ENCODE data around the gene ATAD3C.
"Not testable (repeated sequence)": the region's sequence is repeated elsewhere in the genome, so short reads cannot be mapped to it uniquely, and the experiment has no call there.

Gene ATAD3C

DNA sequence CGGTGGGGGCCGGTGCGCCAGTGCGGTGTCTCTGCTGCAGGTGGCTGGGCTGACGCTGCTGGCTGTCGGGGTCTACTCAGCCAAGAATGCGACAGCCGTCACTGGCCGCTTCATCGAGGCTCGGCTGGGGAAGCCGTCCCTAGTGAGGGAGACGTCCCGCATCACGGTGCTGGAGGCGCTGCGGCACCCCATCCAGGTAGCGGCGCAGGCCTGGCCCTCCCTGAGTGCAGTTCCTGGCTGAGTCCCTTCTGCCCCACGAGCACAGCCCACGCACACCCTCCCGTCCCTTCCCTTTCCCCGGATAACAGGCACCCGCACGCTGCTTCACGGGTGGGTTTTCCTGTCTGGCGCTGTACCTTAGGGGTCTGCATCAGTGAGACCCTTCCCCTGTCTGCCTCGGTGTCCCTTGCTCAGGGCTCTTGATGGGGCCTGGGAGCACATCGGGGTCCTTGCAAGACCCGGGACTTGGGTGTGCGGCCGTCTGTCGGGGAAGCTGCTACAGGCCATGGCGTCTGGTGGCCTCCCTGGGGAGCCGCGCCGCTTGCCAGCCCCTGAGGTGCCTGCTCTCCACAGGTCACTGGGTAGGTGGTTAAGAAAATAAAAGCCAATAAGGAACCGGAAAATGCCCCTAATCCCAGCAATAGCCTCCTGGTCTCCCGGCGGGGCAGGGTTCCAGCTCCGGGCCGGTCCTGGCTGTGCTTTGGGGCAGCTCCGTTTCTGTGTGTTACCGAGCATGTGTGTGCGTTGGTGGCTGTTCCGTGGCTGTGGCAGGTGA, 35.7 kb downstream of the ATAD3C start:
- not testable (repeated sequence) for H3K4me1 Mint-ChIP-seq, H3K9me3 Mint-ChIP-seq, H3K4me3 Mint-ChIP-seq, H3K27me3 Mint-ChIP-seq, H3K27ac Mint-ChIP-seq
- H3K36me3 Mint-ChIP-seq, result peaks cover 25% of the 10 kb centered on the region
- peak; percentile 20 for ATAC-seq

DNA sequence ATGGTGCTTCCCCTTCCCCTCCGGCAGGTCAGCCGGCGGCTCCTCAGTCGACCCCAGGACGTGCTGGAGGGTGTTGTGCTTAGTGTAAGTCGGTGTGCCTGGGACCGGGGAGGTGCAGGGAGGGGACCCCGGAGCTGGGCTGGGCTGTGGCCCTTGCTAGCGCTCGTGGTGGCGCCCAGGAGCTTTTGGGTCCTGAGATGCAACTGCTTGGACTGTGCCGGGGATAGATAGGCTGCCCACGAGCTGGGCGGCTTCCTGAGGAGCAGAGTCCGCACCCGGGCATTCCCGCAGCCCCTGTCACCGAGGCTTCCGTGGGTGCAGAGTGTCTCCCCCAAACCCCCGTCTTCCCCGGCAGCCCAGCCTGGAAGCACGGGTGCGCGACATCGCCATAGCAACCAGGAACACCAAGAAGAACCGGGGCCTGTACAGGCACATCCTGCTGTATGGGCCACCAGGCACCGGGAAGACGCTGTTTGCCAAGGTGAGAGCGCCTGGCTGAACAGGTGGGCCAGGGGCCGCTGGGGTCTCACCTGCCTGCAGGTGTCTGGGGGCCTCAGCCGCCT, 36.3 kb downstream of the ATAD3C start:
- H3K9me3 Mint-ChIP-seq, H3K4me1 Mint-ChIP-seq, H3K27ac Mint-ChIP-seq, H3K27me3 Mint-ChIP-seq, ATAC-seq, H3K4me3 Mint-ChIP-seq: not testable (repeated sequence)
- peaks cover 26% of the 10 kb centered on the region for H3K36me3 Mint-ChIP-seq

DNA sequence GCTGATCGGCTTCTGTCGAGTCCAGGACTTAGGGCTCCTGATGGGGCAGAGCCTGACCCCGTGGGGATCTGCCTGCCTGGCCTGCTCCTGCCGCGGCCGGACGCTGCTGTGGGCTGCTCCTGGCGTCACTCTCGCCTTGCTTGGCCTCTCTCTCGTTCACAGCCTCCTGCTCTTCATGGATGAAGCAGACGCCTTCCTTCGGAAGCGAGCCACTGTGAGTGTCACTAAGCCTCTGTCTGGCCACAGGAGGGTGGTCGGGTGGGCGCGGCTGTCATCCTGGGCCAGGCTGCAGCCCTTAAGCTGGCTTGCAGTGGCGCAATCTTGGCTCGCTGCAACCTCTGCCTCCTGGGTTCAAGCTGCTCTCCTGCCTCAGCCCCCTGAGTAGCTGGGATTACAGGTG, 38.2 kb downstream of the ATAD3C start:
- no peaks in the 10 kb centered on the region for H3K27me3 Mint-ChIP-seq

DNA sequence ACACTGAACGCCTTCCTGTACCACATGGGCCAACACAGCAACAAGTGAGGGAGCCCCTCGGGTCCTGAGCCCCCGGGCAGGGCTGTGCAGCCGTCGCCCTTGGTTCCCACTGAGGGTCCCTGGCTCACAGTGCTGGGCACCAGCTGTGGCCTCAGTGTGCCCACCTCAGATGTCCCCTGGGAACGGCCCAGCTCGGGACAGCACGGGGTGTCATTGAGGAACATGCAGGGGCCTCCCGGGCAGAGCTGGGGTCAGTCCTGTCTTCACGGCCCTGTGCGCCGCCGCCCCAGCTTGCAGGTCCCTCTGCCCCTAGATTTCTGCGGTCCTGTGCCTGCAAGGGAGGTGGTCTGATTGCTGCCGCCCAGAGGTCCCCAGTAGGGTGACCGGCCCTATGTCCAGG, 39.7 kb downstream of the ATAD3C start:
- Mint-ChIP-seq H3K9me3 (peaks cover 3% of the 10 kb centered on the region), H3K4me3 (no peak overlapping the region), H3K36me3 (peaks cover 52% of the 10 kb centered on the region), H3K27ac (no peak overlapping the region), H3K4me1 (no peaks in the 10 kb centered on the region), H3K27me3 (no peaks in the 10 kb centered on the region)
- no peak for ATAC-seq

More for the DNA sequence above, 38.2 kb downstream of the ATAD3C start:
- no peak overlapping the region for H3K4me3 Mint-ChIP-seq
- H3K36me3 Mint-ChIP-seq, result peaks cover 37% of the 10 kb centered on the region
- no peak for ATAC-seq
- H3K27ac Mint-ChIP-seq, result no peak overlapping the region
- H3K9me3 Mint-ChIP-seq, result no peaks in the 10 kb centered on the region
- H3K4me1 Mint-ChIP-seq, result no peaks in the 10 kb centered on the region

DNA sequence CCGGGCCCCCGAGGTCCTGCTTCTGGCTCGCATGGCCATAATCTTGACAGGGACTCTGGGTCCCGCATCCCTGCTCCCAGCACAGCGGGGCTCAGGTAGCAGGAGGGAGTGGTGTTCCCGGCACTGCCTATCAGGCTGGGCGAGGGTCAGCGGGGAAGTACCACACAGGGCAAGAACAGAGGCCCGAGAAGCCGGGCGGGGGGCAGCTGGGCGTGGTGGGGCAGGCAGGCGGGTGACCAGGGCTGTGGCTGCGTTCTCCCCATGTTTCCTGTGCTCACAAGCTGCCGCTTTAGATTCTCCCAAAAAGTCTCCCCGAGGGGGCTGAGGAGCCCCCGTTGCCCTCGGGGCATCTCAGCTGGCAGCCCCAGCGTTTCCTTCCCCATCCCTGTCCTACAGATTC, 40.4 kb downstream of the ATAD3C start:
- ATAC-seq, result no peak
- no peak overlapping the region for H3K4me3 Mint-ChIP-seq
- peaks cover 3% of the 10 kb centered on the region for H3K9me3 Mint-ChIP-seq
- no peak overlapping the region for H3K27ac Mint-ChIP-seq
- H3K36me3 Mint-ChIP-seq, result peaks cover 58% of the 10 kb centered on the region
- H3K27me3 Mint-ChIP-seq, result no peaks in the 10 kb centered on the region
- no peaks in the 10 kb centered on the region for H3K4me1 Mint-ChIP-seq

DNA sequence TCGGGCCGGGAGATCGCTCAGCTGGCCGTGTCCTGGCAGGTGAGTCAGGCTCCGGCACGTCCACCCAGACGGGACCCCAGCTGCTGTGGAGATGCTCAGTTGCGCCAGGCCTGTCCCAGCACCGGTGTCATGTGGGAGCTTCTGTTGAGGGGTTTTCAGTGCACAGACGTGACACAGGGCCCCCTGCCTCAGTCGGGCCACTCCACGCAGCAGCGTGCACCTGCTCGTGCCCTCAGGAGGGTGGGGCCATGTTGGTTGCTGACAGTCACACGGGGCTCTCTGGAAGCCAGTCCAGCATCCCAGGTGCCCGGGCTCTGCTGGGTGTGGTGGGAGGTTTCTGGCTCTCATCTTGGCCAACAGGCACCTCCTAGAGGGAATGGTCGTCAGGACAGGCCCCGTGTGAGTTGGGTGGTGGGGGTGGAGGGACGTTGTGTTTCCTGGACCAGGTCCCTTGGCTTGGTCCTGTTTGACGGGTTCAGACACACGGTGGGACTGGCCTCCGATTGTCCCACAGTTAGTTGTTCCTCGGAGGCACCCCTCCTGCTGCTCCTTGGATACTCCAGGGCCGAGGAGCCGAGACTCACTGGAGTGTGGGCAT, 41.2 kb downstream of the ATAD3C start:
- H3K4me1 Mint-ChIP-seq, result no peaks in the 10 kb centered on the region
- no peaks in the 10 kb centered on the region for H3K27me3 Mint-ChIP-seq
- H3K4me3 Mint-ChIP-seq, result no peak overlapping the region
- H3K9me3 Mint-ChIP-seq, result peaks cover 3% of the 10 kb centered on the region
- H3K36me3 Mint-ChIP-seq, result peaks cover 65% of the 10 kb centered on the region
- no peak for ATAC-seq
- H3K27ac Mint-ChIP-seq, result no peak overlapping the region

DNA sequence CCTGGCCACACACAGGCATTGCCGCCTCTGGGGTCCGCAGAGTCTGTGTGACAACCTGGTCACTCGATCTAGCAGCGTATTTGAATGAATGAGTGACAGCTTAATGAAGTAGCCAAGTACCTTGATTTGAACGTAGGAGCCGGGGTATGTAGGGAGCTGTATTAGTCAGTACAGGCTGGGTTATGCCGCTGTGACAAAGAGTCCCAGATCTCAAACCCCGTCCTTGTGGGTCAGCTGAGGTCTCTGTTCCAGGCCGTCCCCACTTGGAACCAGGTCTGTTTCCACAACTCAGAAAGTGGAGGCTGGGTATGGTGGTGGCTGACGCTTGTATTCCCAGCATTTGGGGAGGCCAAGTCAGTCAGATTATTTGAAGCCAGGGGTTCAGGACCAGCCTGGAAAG, 42.1 kb downstream of the ATAD3C start:
- Mint-ChIP-seq H3K27ac (no peak overlapping the region), H3K4me1 (no peaks in the 10 kb centered on the region), H3K36me3 (peaks cover 66% of the 10 kb centered on the region), H3K4me3 (no peak overlapping the region), H3K27me3 (no peaks in the 10 kb centered on the region), H3K9me3 (peaks cover 3% of the 10 kb centered on the region)
- ATAC-seq, result no peak

DNA sequence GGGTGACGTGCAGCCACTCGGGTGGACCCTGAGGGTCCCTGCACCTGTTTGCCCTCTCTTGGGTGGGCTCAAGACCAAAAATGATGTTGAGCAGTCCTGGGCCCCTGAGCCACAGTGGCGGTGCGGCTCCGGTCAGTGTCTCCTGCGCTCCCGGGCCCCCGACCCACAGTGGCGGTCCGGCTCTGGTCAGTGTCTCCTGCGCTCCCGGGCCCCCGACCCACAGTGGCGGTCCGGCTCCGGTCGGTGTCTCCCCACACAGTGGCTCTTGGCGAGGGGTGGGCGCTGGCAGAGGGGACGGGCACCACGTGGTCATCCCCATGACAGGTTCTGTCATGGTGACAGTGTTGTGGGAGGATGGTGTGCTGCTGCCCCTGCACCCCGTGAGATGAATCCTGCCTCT, 44.8 kb downstream of the ATAD3C start:
- not testable (repeated sequence) for H3K4me1 Mint-ChIP-seq, H3K4me3 Mint-ChIP-seq, H3K9me3 Mint-ChIP-seq, H3K27me3 Mint-ChIP-seq, H3K27ac Mint-ChIP-seq
- H3K36me3 Mint-ChIP-seq, result peaks cover 60% of the 10 kb centered on the region
- ATAC-seq, result peak; percentile 22

DNA sequence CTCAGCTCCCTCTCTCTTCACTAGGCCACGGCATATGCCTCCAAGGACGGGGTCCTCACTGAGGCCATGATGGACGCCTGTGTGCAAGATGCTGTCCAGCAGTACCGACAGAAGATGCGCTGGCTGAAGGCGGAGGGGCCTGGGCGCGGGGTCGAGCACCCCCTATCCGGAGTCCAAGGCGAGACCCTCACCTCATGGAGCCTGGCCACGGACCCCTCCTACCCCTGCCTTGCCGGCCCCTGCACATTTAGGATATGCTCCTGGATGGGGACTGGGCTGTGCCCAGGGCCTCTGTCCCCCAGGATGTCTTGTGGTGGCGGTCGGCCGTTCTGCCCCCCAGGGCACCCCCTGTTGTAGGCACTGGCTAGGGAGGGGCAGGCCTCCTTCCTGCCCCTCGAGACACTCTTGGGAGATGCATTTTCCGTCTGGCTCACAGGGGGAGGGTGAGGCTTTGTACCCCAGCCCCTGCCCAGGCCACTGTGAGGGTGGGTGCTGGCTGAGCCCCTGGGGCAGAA, 46.0 kb downstream of the ATAD3C start:
- peaks cover 48% of the 10 kb centered on the region for H3K36me3 Mint-ChIP-seq
- H3K27me3 Mint-ChIP-seq, H3K9me3 Mint-ChIP-seq, H3K4me1 Mint-ChIP-seq, H3K27ac Mint-ChIP-seq, H3K4me3 Mint-ChIP-seq: not testable (repeated sequence)
- ATAC-seq, result peak; percentile 17

DNA sequence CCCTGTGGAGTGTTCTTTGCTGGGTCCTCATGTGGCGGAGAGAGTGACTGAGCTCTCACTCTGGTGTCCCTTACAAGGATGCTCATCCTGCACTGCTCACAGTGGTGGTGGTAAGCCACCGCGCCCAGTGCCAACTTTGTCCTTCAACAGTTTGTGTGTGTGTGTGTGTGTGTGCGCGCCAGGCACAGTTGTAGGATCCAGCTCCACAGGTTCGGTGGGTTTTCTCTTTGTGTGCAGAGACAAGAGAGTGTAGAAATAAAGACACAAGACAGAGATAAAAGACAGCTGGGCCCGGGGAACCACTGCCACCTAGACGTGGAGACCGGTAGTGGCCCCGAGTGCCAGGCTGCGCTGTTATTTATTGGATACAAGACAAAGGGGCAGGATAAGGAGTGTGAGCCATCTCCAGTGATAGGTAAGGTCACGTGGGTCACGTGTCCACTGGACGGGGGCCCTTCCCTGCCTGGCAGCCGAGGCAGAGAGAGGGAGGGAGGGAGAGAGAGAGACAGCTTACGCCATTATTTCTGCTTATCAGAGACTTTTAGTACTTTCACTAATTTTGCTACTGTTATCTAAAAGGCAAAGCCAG, 55.4 kb downstream of the ATAD3C start:
- Mint-ChIP-seq H3K4me1 (peaks cover 14% of the 10 kb centered on the region), H3K27ac (peak overlapping the region; percentile 86), H3K4me3 (peak overlapping the region; percentile 79)
- ATAC-seq, result peak; percentile 72
- not testable (repeated sequence) for H3K9me3 Mint-ChIP-seq, H3K27me3 Mint-ChIP-seq, H3K36me3 Mint-ChIP-seq

DNA sequence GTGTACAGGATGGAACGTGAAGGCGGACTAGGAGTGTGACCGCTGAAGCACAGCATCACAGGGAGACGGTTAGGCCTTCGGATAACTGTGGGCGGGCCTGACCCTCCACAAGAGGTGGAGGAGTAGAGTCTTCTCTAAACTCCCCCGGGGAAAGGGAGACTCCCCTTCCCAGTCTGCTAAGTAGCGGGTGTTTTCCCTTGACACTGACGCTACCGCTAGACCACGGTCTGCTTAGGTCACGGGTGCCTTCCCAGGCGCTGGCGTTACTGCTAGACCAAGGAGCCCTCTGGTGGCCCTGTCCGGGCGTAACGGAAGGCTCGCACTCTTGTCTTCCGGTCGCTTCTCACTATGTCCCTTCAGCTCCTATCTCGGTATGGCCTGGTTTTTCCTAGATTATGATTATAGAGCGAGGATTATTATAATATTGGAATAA, 55.9 kb downstream of the ATAD3C start:
- Mint-ChIP-seq H3K4me1 (peaks cover 14% of the 10 kb centered on the region), H3K27ac (peak overlapping the region; percentile 86), H3K4me3 (peak overlapping the region; percentile 79)
- not testable (repeated sequence) for H3K36me3 Mint-ChIP-seq, H3K9me3 Mint-ChIP-seq, H3K27me3 Mint-ChIP-seq
- peak; percentile 76 for ATAC-seq

DNA sequence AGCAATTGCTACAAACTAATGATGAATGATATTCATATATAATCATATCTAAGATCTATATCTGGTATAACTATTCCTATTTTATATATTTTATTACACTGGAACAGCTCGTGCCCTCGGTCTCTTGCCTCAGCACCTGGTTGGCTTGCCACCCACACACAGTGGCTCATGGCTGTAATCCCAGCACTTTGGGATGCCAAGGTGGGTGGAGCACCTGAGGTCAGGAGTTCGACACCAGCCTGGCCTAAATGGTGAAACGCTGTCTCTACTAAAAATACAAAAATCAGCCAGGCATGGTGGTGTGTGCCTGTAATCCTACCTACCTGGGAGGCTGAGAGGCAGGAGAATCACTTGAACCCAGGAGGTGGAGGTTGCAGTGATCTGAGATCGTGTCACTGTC, 56.3 kb downstream of the ATAD3C start:
- not testable (repeated sequence) for H3K36me3 Mint-ChIP-seq, ATAC-seq, H3K27me3 Mint-ChIP-seq, H3K9me3 Mint-ChIP-seq
- H3K4me1 Mint-ChIP-seq, result peaks cover 17% of the 10 kb centered on the region
- peak overlapping the region; percentile 79 for H3K4me3 Mint-ChIP-seq
- H3K27ac Mint-ChIP-seq, result peak overlapping the region; percentile 86

DNA sequence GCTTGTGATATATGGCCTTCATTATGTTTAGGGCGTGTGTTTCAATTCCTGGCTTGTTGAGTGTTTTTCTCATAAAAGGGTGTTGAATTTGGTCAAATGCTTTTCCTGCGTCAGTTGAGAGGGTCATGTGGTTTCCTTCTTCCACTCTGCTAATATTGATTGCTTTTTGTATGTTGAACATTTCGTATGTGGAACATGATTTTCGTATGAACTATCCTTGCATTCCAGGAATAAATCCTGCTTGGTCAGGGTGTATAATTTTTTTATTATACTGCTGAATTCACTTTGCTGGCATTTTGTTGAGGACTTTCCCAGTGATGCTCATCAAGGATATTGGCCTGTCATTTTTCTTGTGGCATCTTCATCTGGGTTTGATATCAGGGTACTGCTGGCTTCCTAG, 57.8 kb downstream of the ATAD3C start:
- Mint-ChIP-seq H3K27ac (no peak overlapping the region), H3K4me3 (no peak overlapping the region), H3K9me3 (no peaks in the 10 kb centered on the region), H3K27me3 (no peaks in the 10 kb centered on the region), H3K36me3 (no peaks in the 10 kb centered on the region), H3K4me1 (peaks cover 23% of the 10 kb centered on the region)
- ATAC-seq, result no peak

DNA sequence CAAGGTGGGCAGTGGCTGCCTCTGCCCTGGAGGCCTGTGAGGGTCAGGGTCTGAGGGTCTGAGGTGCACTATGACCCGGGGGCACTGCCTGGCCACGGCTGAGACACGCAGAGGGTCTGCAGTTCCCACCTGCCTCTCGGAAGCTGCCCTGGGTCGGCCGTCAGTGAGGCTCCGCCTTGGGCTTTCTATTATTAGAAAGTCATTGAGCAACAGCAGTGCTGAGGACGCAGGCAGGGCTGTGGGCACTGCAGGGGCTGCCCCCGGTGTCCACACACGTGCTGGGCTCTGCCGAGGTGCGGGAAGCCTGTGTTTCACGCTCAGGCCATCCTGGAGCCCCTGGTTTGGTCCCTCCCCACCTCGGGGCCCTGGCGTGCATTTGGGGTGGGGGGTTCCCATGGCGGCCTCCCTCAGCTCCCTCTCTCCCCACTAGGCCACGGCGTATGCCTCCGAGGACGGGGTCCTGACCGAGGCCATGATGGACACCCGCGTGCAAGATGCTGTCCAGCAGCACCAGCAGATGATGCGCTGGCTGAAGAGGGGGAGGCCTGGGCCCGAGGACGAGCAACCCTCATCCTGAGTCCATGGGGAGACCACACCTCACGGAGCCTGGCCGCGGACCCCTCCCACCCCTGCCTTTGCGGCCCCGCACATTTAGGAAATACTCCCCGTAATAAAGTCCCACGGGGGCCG, 59.4 kb downstream of the ATAD3C start:
- not testable (repeated sequence) for H3K27me3 Mint-ChIP-seq, H3K27ac Mint-ChIP-seq, H3K4me3 Mint-ChIP-seq, H3K36me3 Mint-ChIP-seq, ATAC-seq, H3K9me3 Mint-ChIP-seq
- peaks cover 28% of the 10 kb centered on the region for H3K4me1 Mint-ChIP-seq

DNA sequence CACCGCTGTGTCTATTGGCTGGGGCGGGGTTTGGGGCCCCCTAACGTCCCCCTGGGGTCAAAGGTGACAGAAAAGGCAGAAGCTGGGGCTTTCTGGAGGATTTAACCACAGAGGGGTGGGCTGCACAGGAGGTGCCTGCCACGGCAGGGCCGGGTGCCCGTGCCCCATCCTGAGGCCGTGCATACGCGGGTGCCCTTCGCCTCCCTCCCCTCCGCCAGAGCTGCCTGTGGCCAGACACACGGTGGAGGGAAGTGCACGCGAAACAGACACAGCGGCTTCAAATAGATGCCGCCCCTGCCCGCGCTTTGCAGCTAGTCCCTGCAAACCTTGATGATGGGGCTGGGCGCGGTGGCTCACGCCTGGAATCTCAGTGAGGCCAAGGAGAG, 60.0 kb downstream of the ATAD3C start:
- not testable (repeated sequence) for H3K36me3 Mint-ChIP-seq, ATAC-seq, H3K9me3 Mint-ChIP-seq

More for the DNA sequence above, 60.0 kb downstream of the ATAD3C start:
- not testable (repeated sequence) for H3K27ac Mint-ChIP-seq, H3K27me3 Mint-ChIP-seq, H3K4me3 Mint-ChIP-seq
- peaks cover 29% of the 10 kb centered on the region for H3K4me1 Mint-ChIP-seq
